ENCODE measurements around the gene SPAG5.

The SPAG5 gene

GRCh38 chr17:28574526-28574925 is 24.3 kb downstream of the SPAG5 start:
- DNase-seq = no peak
- no peak overlapping the region for H4K91ac ChIP-seq (ENCODE audit: low read length)
- H3K9me3 ChIP-seq (ENCODE audit: control insufficient read depth, low read length) = no peaks in the 10 kb centered on the region
- no peak overlapping the region for H2BK15ac ChIP-seq (ENCODE audit: low read depth, poor library complexity, severe bottlenecking)
- H3K4ac ChIP-seq (ENCODE audit: low read depth in 1 of 2, low read length in 2 of 2) = no peak overlapping the region
- no peak overlapping the region for H2BK12ac ChIP-seq (ENCODE audit: low read length in 2 of 2)
- no peak overlapping the region for H2BK120ac ChIP-seq (ENCODE audit: low read depth, low read length)
- no peak overlapping the region for H3K18ac ChIP-seq (ENCODE audit: low read depth in 1 of 2, low read length in 2 of 2)
- H3K23ac ChIP-seq (ENCODE audit: low read length in 2 of 2) = no peak overlapping the region
- H3K9ac ChIP-seq (ENCODE audit: low read length) = no peak overlapping the region
- H2BK5ac ChIP-seq (ENCODE audit: low read depth, low read length, poor library complexity, severe bottlenecking) = no peak overlapping the region
- H4K8ac ChIP-seq (ENCODE audit: low read length) = no peak overlapping the region
- H2AK5ac ChIP-seq (ENCODE audit: low read length, severe bottlenecking) = no peak overlapping the region
- H3K4me1 ChIP-seq (ENCODE audit: control insufficient read depth, insufficient read depth, low read depth, low read length) = peaks cover 14% of the 10 kb centered on the region
- no peak overlapping the region for H3K14ac ChIP-seq (ENCODE audit: low read length in 2 of 2)
- no peaks in the 10 kb centered on the region for H3K27me3 ChIP-seq (ENCODE audit: control insufficient read depth in 1 of 2, insufficient read depth in 1 of 2, low read length in 2 of 2)
- H3K4me3 ChIP-seq (ENCODE audit: insufficient read depth in 1 of 2, low read depth in 1 of 2, low read length in 2 of 2) = no peak overlapping the region
- no peak overlapping the region for H2AFZ ChIP-seq (ENCODE audit: low read depth, low read length)
- 97% methylated on average over 6 of the region's 7 CpGs for WGBS
- no peak overlapping the region for H3K27ac ChIP-seq (ENCODE audit: low read length, poor library complexity, severe bottlenecking)
- peaks cover 18 to 26% of the 10 kb centered on the region in 2 experiments for H3K36me3 ChIP-seq (ENCODE audit: control insufficient read depth in 1 of 2, insufficient read depth in 2 of 2, low read depth in 1 of 2, low read length in 2 of 2)
- no peak overlapping the region for H3K4me2 ChIP-seq (ENCODE audit: low read length, poor library complexity, severe bottlenecking)
- peaks cover 6% of the 10 kb centered on the region for H3K79me1 ChIP-seq (replicated peaks; ENCODE audit: low read length, poor library complexity, severe bottlenecking)

GRCh38 chr17:28573966-28574480 is 24.8 kb downstream of the SPAG5 start:
- Histone ChIP-seq H2AFZ (ENCODE audit: low read depth, low read length) (no peak overlapping the region), H3K27me3 (ENCODE audit: control insufficient read depth in 1 of 2, insufficient read depth in 1 of 2, low read length in 2 of 2) (no peaks in the 10 kb centered on the region), H4K91ac (ENCODE audit: low read length) (no peak overlapping the region), H3K14ac (ENCODE audit: low read length in 2 of 2) (no peak overlapping the region), H3K4me3 (ENCODE audit: insufficient read depth in 1 of 2, low read depth in 1 of 2, low read length in 2 of 2) (no peak overlapping the region), H4K8ac (ENCODE audit: low read length) (no peak overlapping the region), H2BK15ac (ENCODE audit: low read depth, poor library complexity, severe bottlenecking) (no peak overlapping the region), H3K79me1 (replicated peaks; ENCODE audit: low read length, poor library complexity, severe bottlenecking) (peaks cover 10% of the 10 kb centered on the region), H3K27ac (ENCODE audit: low read length, poor library complexity, severe bottlenecking) (no peak overlapping the region), H3K36me3 (ENCODE audit: control insufficient read depth in 1 of 2, insufficient read depth in 2 of 2, low read depth in 1 of 2, low read length in 2 of 2) (peaks cover 15 to 21% of the 10 kb centered on the region in 2 experiments), H2AK5ac (ENCODE audit: low read length, severe bottlenecking) (no peak overlapping the region), H2BK12ac (ENCODE audit: low read length in 2 of 2) (no peak overlapping the region), H3K4ac (ENCODE audit: low read depth in 1 of 2, low read length in 2 of 2) (no peak overlapping the region), H2BK120ac (ENCODE audit: low read depth, low read length) (no peak overlapping the region), H3K4me2 (ENCODE audit: low read length, poor library complexity, severe bottlenecking) (no peak overlapping the region), H2BK5ac (ENCODE audit: low read depth, low read length, poor library complexity, severe bottlenecking) (no peak overlapping the region), H3K4me1 (ENCODE audit: control insufficient read depth, insufficient read depth, low read depth, low read length) (peaks cover 14% of the 10 kb centered on the region), H3K23ac (ENCODE audit: low read length in 2 of 2) (no peak overlapping the region), H3K9ac (ENCODE audit: low read length) (no peak overlapping the region), H3K9me3 (ENCODE audit: control insufficient read depth, low read length) (no peaks in the 10 kb centered on the region), H3K18ac (ENCODE audit: low read depth in 1 of 2, low read length in 2 of 2) (no peak overlapping the region)
- no peak for DNase-seq
- WGBS = 98% methylated on average over 6 of the region's 6 CpGs

- Histone ChIP-seq H3K4me2 (ENCODE audit: low read length, poor library complexity, severe bottlenecking) (no peak overlapping the region), H2BK12ac (ENCODE audit: low read length in 2 of 2) (no peak overlapping the region), H3K36me3 (ENCODE audit: control insufficient read depth in 1 of 2, insufficient read depth in 2 of 2, low read depth in 1 of 2, low read length in 2 of 2) (peaks cover 10 to 16% of the 10 kb centered on the region in 2 experiments), H2BK120ac (ENCODE audit: low read depth, low read length) (no peak overlapping the region), H3K14ac (ENCODE audit: low read length in 2 of 2) (no peak overlapping the region), H3K27me3 (ENCODE audit: control insufficient read depth in 1 of 2, insufficient read depth in 1 of 2, low read length in 2 of 2) (no peaks in the 10 kb centered on the region), H3K9me3 (ENCODE audit: control insufficient read depth, low read length) (no peaks in the 10 kb centered on the region), H4K91ac (ENCODE audit: low read length) (no peak overlapping the region), H3K9ac (ENCODE audit: low read length) (no peak overlapping the region), H2BK5ac (ENCODE audit: low read depth, low read length, poor library complexity, severe bottlenecking) (no peak overlapping the region), H3K18ac (ENCODE audit: low read depth in 1 of 2, low read length in 2 of 2) (no peak overlapping the region), H3K27ac (ENCODE audit: low read length, poor library complexity, severe bottlenecking) (no peak overlapping the region), H3K79me1 (replicated peaks; ENCODE audit: low read length, poor library complexity, severe bottlenecking) (peaks cover 10% of the 10 kb centered on the region), H2BK15ac (ENCODE audit: low read depth, poor library complexity, severe bottlenecking) (no peak overlapping the region), H2AK5ac (ENCODE audit: low read length, severe bottlenecking) (no peak overlapping the region), H3K4ac (ENCODE audit: low read depth in 1 of 2, low read length in 2 of 2) (no peak overlapping the region), H4K8ac (ENCODE audit: low read length) (no peak overlapping the region), H3K4me1 (ENCODE audit: control insufficient read depth, insufficient read depth, low read depth, low read length) (peaks cover 14% of the 10 kb centered on the region), H2AFZ (ENCODE audit: low read depth, low read length) (no peak overlapping the region), H3K4me3 (ENCODE audit: insufficient read depth in 1 of 2, low read depth in 1 of 2, low read length in 2 of 2) (no peak overlapping the region), H3K23ac (ENCODE audit: low read length in 2 of 2) (no peak overlapping the region)
- DNase-seq = no peak
- WGBS = 94% methylated on average over 9 of the region's 9 CpGs
These were observed 25.3 kb downstream of the SPAG5 start for GRCh38 chr17:28573521-28573920.

- Histone ChIP-seq H3K14ac (ENCODE audit: low read length in 2 of 2) (no peak overlapping the region), H2AK5ac (ENCODE audit: low read length, severe bottlenecking) (no peak overlapping the region), H4K91ac (ENCODE audit: low read length) (no peak overlapping the region), H3K9ac (ENCODE audit: low read length) (no peak overlapping the region), H2BK15ac (ENCODE audit: low read depth, poor library complexity, severe bottlenecking) (no peak overlapping the region), H3K9me3 (ENCODE audit: control insufficient read depth, low read length) (no peaks in the 10 kb centered on the region), H3K4me1 (ENCODE audit: control insufficient read depth, insufficient read depth, low read depth, low read length) (peaks cover 14% of the 10 kb centered on the region), H3K18ac (ENCODE audit: low read depth in 1 of 2, low read length in 2 of 2) (no peak overlapping the region), H3K4me2 (ENCODE audit: low read length, poor library complexity, severe bottlenecking) (no peak overlapping the region), H4K8ac (ENCODE audit: low read length) (no peak overlapping the region), H3K23ac (ENCODE audit: low read length in 2 of 2) (no peak overlapping the region), H2AFZ (ENCODE audit: low read depth, low read length) (no peak overlapping the region), H3K36me3 (ENCODE audit: control insufficient read depth in 1 of 2, insufficient read depth in 2 of 2, low read depth in 1 of 2, low read length in 2 of 2) (peaks cover 6 to 10% of the 10 kb centered on the region in 2 experiments), H2BK12ac (ENCODE audit: low read length in 2 of 2) (no peak overlapping the region), H3K4ac (ENCODE audit: low read depth in 1 of 2, low read length in 2 of 2) (no peak overlapping the region), H3K79me1 (replicated peaks; ENCODE audit: low read length, poor library complexity, severe bottlenecking) (peaks cover 10% of the 10 kb centered on the region), H2BK5ac (ENCODE audit: low read depth, low read length, poor library complexity, severe bottlenecking) (no peak overlapping the region), H2BK120ac (ENCODE audit: low read depth, low read length) (no peak overlapping the region), H3K4me3 (ENCODE audit: insufficient read depth in 1 of 2, low read depth in 1 of 2, low read length in 2 of 2) (no peak overlapping the region), H3K27me3 (ENCODE audit: control insufficient read depth in 1 of 2, insufficient read depth in 1 of 2, low read length in 2 of 2) (no peaks in the 10 kb centered on the region), H3K27ac (ENCODE audit: low read length, poor library complexity, severe bottlenecking) (no peak overlapping the region)
- DNase-seq = no peak
These were observed 25.8 kb downstream of the SPAG5 start for GRCh38 chr17:28573040-28573380.

All from mesenchymal stem cell (in vitro differentiated cells and primary cell).